NB4 (cell line): ENCODE results near the gene OSR1.
A peak's percentile ranks its signal among the peaks of the same experiment; 100 is the strongest.

Experiments used
- DNase-seq: peaks from one replicate; pipeline ENCODE4 v3.0.0; 2010; ENCODE audit warnings: low read depth
- H3K4me3 ChIP-seq: one replicate; pipeline ENCODE4 v1.5.1; 2011; ENCODE audit warnings: mild to moderate bottlenecking, low read depth, low read length, moderate library complexity
- CTCF ChIP-seq: IDR thresholded peaks from one replicate; pipeline ENCODE4 v1.5.1; 2012; ENCODE audit warnings: low read depth, low read length
- MAX ChIP-seq: IDR thresholded peaks from 2 replicates; pipeline ENCODE4 v1.6.1; 2011; ENCODE audit warnings: low read depth, low read length
- MYC ChIP-seq: IDR thresholded peaks from 2 replicates; pipeline ENCODE4 v1.6.1; 2011; ENCODE audit warnings: low read depth, low read length
- POLR2A ChIP-seq: IDR thresholded peaks from 2 replicates; pipeline ENCODE4 v1.6.1; 2011; ENCODE audit warnings: mild to moderate bottlenecking; ENCODE audit not compliant: insufficient read length; ENCODE audit errors: extremely low read depth

The OSR1 gene

GRCh38 chr2:19349911-19350677 lies 8.3 kb downstream of the OSR1 start:
- H3K4me3 ChIP-seq = no peak overlapping the region
- peak; percentile 50 for DNase-seq
- TF ChIP-seq POLR2A = no peak
- TF ChIP-seq CTCF = peak; percentile 83

GRCh38 chr2:19348692-19349091 lies 9.7 kb downstream of the OSR1 start:
- TF ChIP-seq CTCF = no peak
- no peak for TF ChIP-seq MYC
- TF ChIP-seq MAX = no peak
- TF ChIP-seq POLR2A = no peak
- DNase-seq = no peak
- peak overlapping the region; percentile 27 for H3K4me3 ChIP-seq

- peak; percentile 91 for DNase-seq
- peak overlapping the region; percentile 86 for H3K4me3 ChIP-seq
- TF ChIP-seq MAX (no peak), CTCF (no peak), MYC (0 out of 2 replicates have a peak, but pooled peaks have one; percentile 5), POLR2A (peak; percentile 94)
Observed at GRCh38 chr2:19347619-19348562, 10.5 kb downstream of the OSR1 start.

GRCh38 chr2:19346983-19347618 lies 11.3 kb downstream of the OSR1 start:
- DNase-seq = peak; percentile 39
- TF ChIP-seq POLR2A (no peak), MYC (0 out of 2 replicates have a peak, but pooled peaks have one; percentile 6)
- H3K4me3 ChIP-seq = peak overlapping the region; percentile 86

- H3K4me3 ChIP-seq = no peak overlapping the region
- DNase-seq = no peak
- no peak for TF ChIP-seq CTCF
- TF ChIP-seq POLR2A = no peak
- TF ChIP-seq MAX = no peak
- no peak for TF ChIP-seq MYC
Observed at GRCh38 chr2:19337742-19338141, 20.7 kb downstream of the OSR1 start.

- no peak for DNase-seq
- no peak overlapping the region for H3K4me3 ChIP-seq
- TF ChIP-seq MYC (no peak), POLR2A (no peak), MAX (no peak), CTCF (no peak)
Observed at GRCh38 chr2:19337202-19337601, 21.2 kb downstream of the OSR1 start.
